ENCODE data around the gene PARD6G. TPM values are rescaled to one million over a fixed set of nuclear protein-coding genes. Genes with fewer than 3 reads are reported as not detected.

Gene PARD6G
- total and polyA plus RNA-seq, 2 of the 13 experiments (the other 11 are each of a cell fraction or from before 2014, with no cell fraction given), result 3.6 to 7.4 TPM

- TF ChIP-seq, protein P1, sequence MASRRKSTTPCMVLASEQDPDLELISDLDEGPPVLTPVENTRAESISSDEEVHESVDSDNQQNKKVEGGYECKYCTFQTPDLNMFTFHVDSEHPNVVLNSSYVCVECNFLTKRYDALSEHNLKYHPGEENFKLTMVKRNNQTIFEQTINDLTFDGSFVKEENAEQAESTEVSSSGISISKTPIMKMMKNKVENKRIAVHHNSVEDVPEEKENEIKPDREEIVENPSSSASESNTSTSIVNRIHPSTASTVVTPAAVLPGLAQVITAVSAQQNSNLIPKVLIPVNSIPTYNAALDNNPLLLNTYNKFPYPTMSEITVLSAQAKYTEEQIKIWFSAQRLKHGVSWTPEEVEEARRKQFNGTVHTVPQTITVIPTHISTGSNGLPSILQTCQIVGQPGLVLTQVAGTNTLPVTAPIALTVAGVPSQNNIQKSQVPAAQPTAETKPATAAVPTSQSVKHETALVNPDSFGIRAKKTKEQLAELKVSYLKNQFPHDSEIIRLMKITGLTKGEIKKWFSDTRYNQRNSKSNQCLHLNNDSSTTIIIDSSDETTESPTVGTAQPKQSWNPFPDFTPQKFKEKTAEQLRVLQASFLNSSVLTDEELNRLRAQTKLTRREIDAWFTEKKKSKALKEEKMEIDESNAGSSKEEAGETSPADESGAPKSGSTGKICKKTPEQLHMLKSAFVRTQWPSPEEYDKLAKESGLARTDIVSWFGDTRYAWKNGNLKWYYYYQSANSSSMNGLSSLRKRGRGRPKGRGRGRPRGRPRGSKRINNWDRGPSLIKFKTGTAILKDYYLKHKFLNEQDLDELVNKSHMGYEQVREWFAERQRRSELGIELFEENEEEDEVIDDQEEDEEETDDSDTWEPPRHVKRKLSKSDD (CRISPR knock-in tag; IDR thresholded peaks at IDR 0.05; ENCODE audit: low read depth), result no peak
- no peak for TF ChIP-seq TARDBP (CRISPR knock-in tag; IDR thresholded peaks at IDR 0.05)
- no peak for TF ChIP-seq HNRNPUL1 (IDR thresholded peaks at IDR 0.05; ENCODE audit: low read depth, low read length)
- TF ChIP-seq ZNF747 (CRISPR knock-in tag; IDR thresholded peaks at IDR 0.05; ENCODE audit: borderline replicate concordance), result no peak
- no peak for TF ChIP-seq ZNF468 (CRISPR knock-in tag; IDR thresholded peaks at IDR 0.05)
- peak; percentile 39 for TF ChIP-seq HNRNPLL (IDR thresholded peaks at IDR 0.05; ENCODE audit: low read depth, low read length, poor library complexity, severe bottlenecking)
- no peak for TF ChIP-seq MTA3 (CRISPR knock-in tag; IDR thresholded peaks at IDR 0.05)
- TF ChIP-seq ZBTB7B (CRISPR knock-in tag; IDR thresholded peaks at IDR 0.05), result no peak
- TF ChIP-seq ZBTB42 (CRISPR knock-in tag; IDR thresholded peaks at IDR 0.05), result no peak
- TF ChIP-seq, protein P2, sequence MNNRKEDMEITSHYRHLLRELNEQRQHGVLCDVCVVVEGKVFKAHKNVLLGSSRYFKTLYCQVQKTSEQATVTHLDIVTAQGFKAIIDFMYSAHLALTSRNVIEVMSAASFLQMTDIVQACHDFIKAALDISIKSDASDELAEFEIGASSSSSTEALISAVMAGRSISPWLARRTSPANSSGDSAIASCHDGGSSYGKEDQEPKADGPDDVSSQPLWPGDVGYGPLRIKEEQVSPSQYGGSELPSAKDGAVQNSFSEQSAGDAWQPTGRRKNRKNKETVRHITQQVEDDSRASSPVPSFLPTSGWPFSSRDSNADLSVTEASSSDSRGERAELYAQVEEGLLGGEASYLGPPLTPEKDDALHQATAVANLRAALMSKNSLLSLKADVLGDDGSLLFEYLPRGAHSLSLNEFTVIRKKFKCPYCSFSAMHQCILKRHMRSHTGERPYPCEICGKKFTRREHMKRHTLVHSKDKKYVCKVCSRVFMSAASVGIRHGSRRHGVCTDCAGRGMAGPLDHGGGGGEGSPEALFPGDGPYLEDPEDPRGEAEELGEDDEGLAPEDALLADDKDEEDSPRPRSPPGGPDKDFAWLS (CRISPR knock-in tag; IDR thresholded peaks at IDR 0.05; ENCODE audit: borderline replicate concordance), result no peak
- no peak for TF ChIP-seq TFAP4 (IDR thresholded peaks at IDR 0.05; ENCODE audit: borderline replicate concordance, low read depth)
- TF ChIP-seq ZNF350 (CRISPR knock-in tag; IDR thresholded peaks at IDR 0.05; ENCODE audit: borderline replicate concordance, low read depth), result no peak
- TF ChIP-seq, protein P3, sequence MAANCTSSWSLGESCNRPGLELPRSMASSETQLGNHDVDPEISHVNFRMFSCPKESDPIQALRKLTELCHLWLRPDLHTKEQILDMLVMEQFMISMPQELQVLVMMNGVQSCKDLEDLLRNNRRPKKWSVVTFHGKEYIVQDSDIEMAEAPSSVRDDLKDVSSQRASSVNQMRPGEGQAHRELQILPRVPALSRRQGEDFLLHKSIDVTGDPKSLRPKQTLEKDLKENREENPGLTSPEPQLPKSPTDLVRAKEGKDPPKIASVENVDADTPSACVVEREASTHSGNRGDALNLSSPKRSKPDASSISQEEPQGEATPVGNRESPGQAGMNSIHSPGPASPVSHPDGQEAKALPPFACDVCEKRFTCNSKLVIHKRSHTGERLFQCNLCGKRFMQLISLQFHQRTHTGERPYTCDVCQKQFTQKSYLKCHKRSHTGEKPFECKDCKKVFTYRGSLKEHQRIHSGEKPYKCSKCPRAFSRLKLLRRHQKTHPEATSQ (CRISPR knock-in tag; IDR thresholded peaks at IDR 0.05; ENCODE audit: borderline replicate concordance), result no peak
- TF ChIP-seq XRCC5 (optimal IDR thresholded peaks at IDR 0.05; ENCODE audit: low read length), result no peak
- no peak for TF ChIP-seq ZNF251 (CRISPR knock-in tag; IDR thresholded peaks at IDR 0.05)
- no peak for TF ChIP-seq HOXD1 (CRISPR knock-in tag; IDR thresholded peaks at IDR 0.05)
- 0 out of 2 replicates have a peak, but pooled peaks have one; percentile 62 for TF ChIP-seq ZNF446 (CRISPR knock-in tag; IDR thresholded peaks at IDR 0.05)
- TF ChIP-seq MYC (CRISPR knock-in tag; IDR thresholded peaks at IDR 0.05; ENCODE audit: borderline replicate concordance), result no peak
- TF ChIP-seq PPARG (CRISPR knock-in tag; conservative IDR thresholded peaks at IDR 0.05), result no peak
- TF ChIP-seq ZBTB21 (CRISPR knock-in tag; IDR thresholded peaks at IDR 0.05), result no peak
- TF ChIP-seq MIER2 (CRISPR knock-in tag; IDR thresholded peaks at IDR 0.05), result no peak
- no peak for TF ChIP-seq SAFB2 (CRISPR knock-in tag; IDR thresholded peaks at IDR 0.05; ENCODE audit: borderline replicate concordance, low read depth)
- TF ChIP-seq AGO2 (optimal IDR thresholded peaks at IDR 0.05; ENCODE audit: low read depth, low read length), result peak; percentile 46
- no peak for TF ChIP-seq HIVEP1 (CRISPR knock-in tag; IDR thresholded peaks at IDR 0.05)
These were observed 595 bp downstream of the PARD6G start (continued) for GRCh38 chr18:80246445-80247392.

Data from HepG2 (cell line).